ENCODE data around the gene EFNB3.

DNA sequence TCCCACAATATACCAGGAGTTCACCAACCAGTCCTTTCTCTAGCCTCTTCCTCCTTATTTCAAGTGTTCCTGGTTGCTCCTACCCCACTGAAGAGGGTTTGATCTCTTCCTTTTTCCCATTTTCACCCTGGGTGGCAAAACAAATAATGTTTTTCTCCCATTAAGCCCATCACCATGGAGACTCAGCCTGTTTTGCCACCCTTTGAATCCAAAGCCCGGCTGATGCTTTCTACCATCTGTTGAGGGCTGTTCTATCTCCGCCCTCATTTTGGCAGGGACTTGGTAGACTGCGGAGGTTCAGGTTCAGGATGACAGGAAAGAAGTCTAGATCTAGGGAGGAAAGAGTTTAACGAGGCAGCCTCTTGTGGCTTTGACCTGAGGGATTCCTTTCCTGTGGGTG, 15.1 kb downstream of the EFNB3 start:
- TF ChIP-seq, protein P1, sequence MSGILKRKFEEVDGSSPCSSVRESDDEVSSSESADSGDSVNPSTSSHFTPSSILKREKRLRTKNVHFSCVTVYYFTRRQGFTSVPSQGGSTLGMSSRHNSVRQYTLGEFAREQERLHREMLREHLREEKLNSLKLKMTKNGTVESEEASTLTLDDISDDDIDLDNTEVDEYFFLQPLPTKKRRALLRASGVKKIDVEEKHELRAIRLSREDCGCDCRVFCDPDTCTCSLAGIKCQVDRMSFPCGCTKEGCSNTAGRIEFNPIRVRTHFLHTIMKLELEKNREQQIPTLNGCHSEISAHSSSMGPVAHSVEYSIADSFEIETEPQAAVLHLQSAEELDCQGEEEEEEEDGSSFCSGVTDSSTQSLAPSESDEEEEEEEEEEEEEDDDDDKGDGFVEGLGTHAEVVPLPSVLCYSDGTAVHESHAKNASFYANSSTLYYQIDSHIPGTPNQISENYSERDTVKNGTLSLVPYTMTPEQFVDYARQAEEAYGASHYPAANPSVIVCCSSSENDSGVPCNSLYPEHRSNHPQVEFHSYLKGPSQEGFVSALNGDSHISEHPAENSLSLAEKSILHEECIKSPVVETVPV (CRISPR knock-in tag; IDR thresholded peaks at IDR 0.05), result no peak
- TF ChIP-seq SNAI2 (CRISPR knock-in tag; IDR thresholded peaks at IDR 0.05), result no peak
- TF ChIP-seq ARNTL (CRISPR knock-in tag; IDR thresholded peaks at IDR 0.05; ENCODE audit: borderline replicate concordance, low read depth), result no peak
- TF ChIP-seq CSDC2 (CRISPR knock-in tag; IDR thresholded peaks at IDR 0.05), result no peak
- TF ChIP-seq ZFP3 (CRISPR knock-in tag; IDR thresholded peaks at IDR 0.05), result no peak
- no peak for TF ChIP-seq OSR1 (CRISPR knock-in tag; IDR thresholded peaks at IDR 0.05)
- no peak for TF ChIP-seq PPARA (CRISPR knock-in tag; IDR thresholded peaks at IDR 0.05; ENCODE audit: borderline replicate concordance)
- TF ChIP-seq ZNF565 (CRISPR knock-in tag; conservative IDR thresholded peaks at IDR 0.05; ENCODE audit: low read depth), result no peak
- TF ChIP-seq PATZ1 (CRISPR knock-in tag; IDR thresholded peaks at IDR 0.05; ENCODE audit: borderline replicate concordance), result no peak
- TF ChIP-seq ZFP30 (CRISPR knock-in tag; IDR thresholded peaks at IDR 0.05), result no peak
- TF ChIP-seq TSHZ2 (CRISPR knock-in tag; IDR thresholded peaks at IDR 0.05), result no peak
- TF ChIP-seq CREB5 (CRISPR knock-in tag; IDR thresholded peaks at IDR 0.05; ENCODE audit: low read depth), result no peak
